ENCODE data around the gene FGD4.

- TF ChIP-seq CTCF (IDR thresholded peaks at IDR 0.05) (no peak), POLR2A (IDR thresholded peaks at IDR 0.05) (no peak)
Observed at GRCh38 chr12:32611986-32612385, 212.6 kb downstream of the FGD4 start.
